HepG2 (cell line): Measurements from ENCODE around the gene ABAT. TPM values are rescaled to one million over a fixed set of nuclear protein-coding genes. Genes with fewer than 3 reads are reported as not detected.

ENCODE experiments used
- CHD2 ChIP-seq: IDR thresholded peaks from 2 replicates; pipeline ENCODE4 v1.6.1; 2011; ENCODE audit warnings: low read depth, low read length, improper control_type of control experiment
- GTF2F1 ChIP-seq: fragments of 150-350 bp; IDR thresholded peaks from 2 replicates; pipeline ENCODE4 v1.6.1; 2014; ENCODE audit warnings: low read length
- KMT2A ChIP-seq: sonication (generic); formaldehyde crosslinking; IDR thresholded peaks from 2 replicates; pipeline ENCODE4 v1.4.0; 2020; ENCODE audit warnings: missing genetic modification reagents
- MTF2 ChIP-seq: sonication (generic); formaldehyde crosslinking; IDR thresholded peaks from 2 replicates; pipeline ENCODE4 v1.5.0; 2020; ENCODE audit warnings: missing genetic modification reagents, borderline replicate concordance
- RELA ChIP-seq: sonication (generic); formaldehyde crosslinking; IDR thresholded peaks from 2 replicates; pipeline ENCODE4 v1.4.0; 2020; ENCODE audit warnings: missing genetic modification reagents
- TAF15 ChIP-seq: fragments of 200-400 bp; formaldehyde crosslinking; IDR thresholded peaks from one replicate; pipeline ENCODE4 v1.6.1; 2018; ENCODE audit warnings: mild to moderate bottlenecking, low read depth, low read length; ENCODE audit not compliant: poor library complexity, severe bottlenecking
- ZFP91 ChIP-seq: sonication (generic); formaldehyde crosslinking; IDR thresholded peaks from 2 replicates; pipeline ENCODE4 v1.9.0; 2022; ENCODE audit warnings: missing genetic modification reagents, mild to moderate bottlenecking, borderline replicate concordance
- ZMAT3 ChIP-seq: sonication (generic); formaldehyde crosslinking; conservative IDR thresholded peaks from 2 replicates; pipeline ENCODE4 v1.7.0; 2021; ENCODE audit warnings: missing genetic modification reagents
- ZNF512 ChIP-seq: sonication (generic); formaldehyde crosslinking; IDR thresholded peaks from 2 replicates; pipeline ENCODE4 v1.4.0; 2020; ENCODE audit warnings: mild to moderate bottlenecking, missing genetic modification reagents
- ZNF546 ChIP-seq: sonication (generic); formaldehyde crosslinking; conservative IDR thresholded peaks from 2 replicates; pipeline ENCODE4 v1.8.1; 2023; ENCODE audit warnings: mild to moderate bottlenecking, missing genetic modification reagents
- ZNF570 ChIP-seq: sonication (generic); formaldehyde crosslinking; IDR thresholded peaks from 2 replicates; pipeline ENCODE4 v1.4.0; 2020; ENCODE audit warnings: mild to moderate bottlenecking, missing genetic modification reagents, borderline replicate concordance
- polyA plus RNA-seq, 8 experiments: library from polyadenylated mRNA; depleted of rRNA in 3 of 8; stranded (reverse) in 7 of 8; unstranded in 1 of 8; fragments of >200 nt; fragmentation: Illumina TruSeq in 4 of 8; extraction: Trizol in 4 of 8; gene quantifications; 2 replicates each; pipeline versions ENCODE4 v1.2.1 to v1.2.3, GENCODE V29; 2011 to 2016; ENCODE audit warnings: low read depth in 4 of 8, missing spikeins in 1 of 8, mixed read lengths in 1 of 8; ENCODE audit not compliant: insufficient read depth in 1 of 8
- total RNA-seq, 5 experiments: library from RNA; depleted of rRNA; stranded (reverse); fragments of >200 nt; fragmentation: Illumina TruSeq; extraction: Trizol; gene quantifications; 2 replicates each; pipeline ENCODE4 v1.2.3, GENCODE V29; 2016; ENCODE audit warnings: low read depth in 1 of 5
- TF ChIP-seq, protein P1 (sequence below): sonication (generic); formaldehyde crosslinking; IDR thresholded peaks from 2 replicates; pipeline ENCODE4 v1.4.0; 2020; ENCODE audit warnings: missing genetic modification reagents
- TF ChIP-seq, protein P2 (sequence below), 2 experiments: sonication (generic) in 1 of 2; formaldehyde crosslinking in 1 of 2; IDR thresholded peaks; 2 replicates each; pipeline versions ENCODE4 v1.4.0 to v1.6.1; 2016 to 2020; ENCODE audit warnings: borderline replicate concordance in 1 of 2, low read depth in 1 of 2, mild to moderate bottlenecking in 1 of 2, missing genetic modification reagents in 1 of 2

Gene ABAT
- total and polyA plus RNA-seq, 2 of the 13 experiments (the other 11 are each of a cell fraction or from before 2014, with no cell fraction given), result 47.6 to 97.3 TPM

- TF ChIP-seq ZNF570 (no peak), GTF2F1 (no peak), ZNF512 (CRISPR knock-in tag) (no peak), TAF15 (no peak), KMT2A (0 out of 2 replicates have a peak, but pooled peaks have one; percentile 48), MTF2 (CRISPR knock-in tag) (no peak), ZNF546 (CRISPR knock-in tag) (0 out of 2 replicates have a peak, but pooled peaks have one; percentile 16), CHD2 (no peak), ZMAT3 (CRISPR knock-in tag) (no peak), RELA (CRISPR knock-in tag) (no peak), ZFP91 (CRISPR knock-in tag) (peak; percentile 61; the same call in 1 of the 2 replicates)
- TF ChIP-seq, protein P1, sequence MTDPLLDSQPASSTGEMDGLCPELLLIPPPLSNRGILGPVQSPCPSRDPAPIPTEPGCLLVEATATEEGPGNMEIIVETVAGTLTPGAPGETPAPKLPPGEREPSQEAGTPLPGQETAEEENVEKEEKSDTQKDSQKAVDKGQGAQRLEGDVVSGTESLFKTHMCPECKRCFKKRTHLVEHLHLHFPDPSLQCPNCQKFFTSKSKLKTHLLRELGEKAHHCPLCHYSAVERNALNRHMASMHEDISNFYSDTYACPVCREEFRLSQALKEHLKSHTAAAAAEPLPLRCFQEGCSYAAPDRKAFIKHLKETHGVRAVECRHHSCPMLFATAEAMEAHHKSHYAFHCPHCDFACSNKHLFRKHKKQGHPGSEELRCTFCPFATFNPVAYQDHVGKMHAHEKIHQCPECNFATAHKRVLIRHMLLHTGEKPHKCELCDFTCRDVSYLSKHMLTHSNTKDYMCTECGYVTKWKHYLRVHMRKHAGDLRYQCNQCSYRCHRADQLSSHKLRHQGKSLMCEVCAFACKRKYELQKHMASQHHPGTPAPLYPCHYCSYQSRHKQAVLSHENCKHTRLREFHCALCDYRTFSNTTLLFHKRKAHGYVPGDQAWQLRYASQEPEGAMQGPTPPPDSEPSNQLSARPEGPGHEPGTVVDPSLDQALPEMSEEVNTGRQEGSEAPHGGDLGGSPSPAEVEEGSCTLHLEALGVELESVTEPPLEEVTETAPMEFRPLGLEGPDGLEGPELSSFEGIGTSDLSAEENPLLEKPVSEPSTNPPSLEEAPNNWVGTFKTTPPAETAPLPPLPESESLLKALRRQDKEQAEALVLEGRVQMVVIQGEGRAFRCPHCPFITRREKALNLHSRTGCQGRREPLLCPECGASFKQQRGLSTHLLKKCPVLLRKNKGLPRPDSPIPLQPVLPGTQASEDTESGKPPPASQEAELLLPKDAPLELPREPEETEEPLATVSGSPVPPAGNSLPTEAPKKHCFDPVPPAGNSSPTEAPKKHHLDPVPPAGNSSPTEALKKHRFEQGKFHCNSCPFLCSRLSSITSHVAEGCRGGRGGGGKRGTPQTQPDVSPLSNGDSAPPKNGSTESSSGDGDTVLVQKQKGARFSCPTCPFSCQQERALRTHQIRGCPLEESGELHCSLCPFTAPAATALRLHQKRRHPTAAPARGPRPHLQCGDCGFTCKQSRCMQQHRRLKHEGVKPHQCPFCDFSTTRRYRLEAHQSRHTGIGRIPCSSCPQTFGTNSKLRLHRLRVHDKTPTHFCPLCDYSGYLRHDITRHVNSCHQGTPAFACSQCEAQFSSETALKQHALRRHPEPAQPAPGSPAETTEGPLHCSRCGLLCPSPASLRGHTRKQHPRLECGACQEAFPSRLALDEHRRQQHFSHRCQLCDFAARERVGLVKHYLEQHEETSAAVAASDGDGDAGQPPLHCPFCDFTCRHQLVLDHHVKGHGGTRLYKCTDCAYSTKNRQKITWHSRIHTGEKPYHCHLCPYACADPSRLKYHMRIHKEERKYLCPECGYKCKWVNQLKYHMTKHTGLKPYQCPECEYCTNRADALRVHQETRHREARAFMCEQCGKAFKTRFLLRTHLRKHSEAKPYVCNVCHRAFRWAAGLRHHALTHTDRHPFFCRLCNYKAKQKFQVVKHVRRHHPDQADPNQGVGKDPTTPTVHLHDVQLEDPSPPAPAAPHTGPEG (CRISPR knock-in tag), result no peak
- TF ChIP-seq, protein P2, sequence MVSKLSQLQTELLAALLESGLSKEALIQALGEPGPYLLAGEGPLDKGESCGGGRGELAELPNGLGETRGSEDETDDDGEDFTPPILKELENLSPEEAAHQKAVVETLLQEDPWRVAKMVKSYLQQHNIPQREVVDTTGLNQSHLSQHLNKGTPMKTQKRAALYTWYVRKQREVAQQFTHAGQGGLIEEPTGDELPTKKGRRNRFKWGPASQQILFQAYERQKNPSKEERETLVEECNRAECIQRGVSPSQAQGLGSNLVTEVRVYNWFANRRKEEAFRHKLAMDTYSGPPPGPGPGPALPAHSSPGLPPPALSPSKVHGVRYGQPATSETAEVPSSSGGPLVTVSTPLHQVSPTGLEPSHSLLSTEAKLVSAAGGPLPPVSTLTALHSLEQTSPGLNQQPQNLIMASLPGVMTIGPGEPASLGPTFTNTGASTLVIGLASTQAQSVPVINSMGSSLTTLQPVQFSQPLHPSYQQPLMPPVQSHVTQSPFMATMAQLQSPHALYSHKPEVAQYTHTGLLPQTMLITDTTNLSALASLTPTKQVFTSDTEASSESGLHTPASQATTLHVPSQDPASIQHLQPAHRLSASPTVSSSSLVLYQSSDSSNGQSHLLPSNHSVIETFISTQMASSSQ (IDR thresholded peaks at IDR 0.05; ENCODE audit: low read depth), result 0 out of 2 replicates have a peak, but pooled peaks have one; percentile 5
- TF ChIP-seq, protein P2 (CRISPR knock-in tag; IDR thresholded peaks at IDR 0.05; ENCODE audit: borderline replicate concordance), result peak; percentile 71; the same call in 1 of the 2 replicates
These were observed 605 bp upstream of the ABAT start (continued) for GRCh38 chr16:8673611-8674412.
